Fibroblast of skin of abdomen (primary cell): Measurements from ENCODE around the gene SUGCT.

Source experiments
- DNase-seq: peaks from one replicate; pipeline ENCODE4 v3.0.0-alpha.2; 2013

The SUGCT gene

GRCh38 chr7:40535678-40536077 is 400.9 kb downstream of the SUGCT start:
- DNase-seq, result no peak

- DNase-seq, result peak; percentile 23
Measured at GRCh38 chr7:40536421-40536820, 401.6 kb downstream of the SUGCT start.

- no peak for DNase-seq
Measured at GRCh38 chr7:40538281-40538680, 403.5 kb downstream of the SUGCT start.

GRCh38 chr7:40541336-40541735 is 406.5 kb downstream of the SUGCT start:
- DNase-seq, result peak; percentile 66

GRCh38 chr7:40542982-40543741 is 408.4 kb downstream of the SUGCT start:
- DNase-seq, result peak; percentile 63

GRCh38 chr7:40544221-40544723 is 409.5 kb downstream of the SUGCT start:
- peak; percentile 70 for DNase-seq

- DNase-seq, result peak; percentile 67
Measured at GRCh38 chr7:40544871-40545303, 410.1 kb downstream of the SUGCT start.

- DNase-seq, result no peak
Measured at GRCh38 chr7:40545739-40546138, 410.9 kb downstream of the SUGCT start.

- DNase-seq, result no peak
Measured at GRCh38 chr7:40546616-40547501, 412.1 kb downstream of the SUGCT start.

GRCh38 chr7:40549372-40550039 is 414.7 kb downstream of the SUGCT start:
- DNase-seq, result no peak

GRCh38 chr7:40551685-40552576 is 417.1 kb downstream of the SUGCT start:
- DNase-seq, result peak; percentile 83

- no peak for DNase-seq
Measured at GRCh38 chr7:40560672-40561071, 425.9 kb downstream of the SUGCT start.

- DNase-seq, result no peak
Measured at GRCh38 chr7:40566879-40567278, 432.1 kb downstream of the SUGCT start.

GRCh38 chr7:40569326-40569725 is 434.5 kb downstream of the SUGCT start:
- DNase-seq, result no peak

- peak; percentile 82 for DNase-seq
Measured at GRCh38 chr7:40570223-40570622, 435.4 kb downstream of the SUGCT start.

- peak; percentile 100 for DNase-seq
Measured at GRCh38 chr7:40571796-40572195, 437.0 kb downstream of the SUGCT start.

GRCh38 chr7:40572810-40573465 is 438.1 kb downstream of the SUGCT start:
- DNase-seq, result peak; percentile 85

- peak; percentile 77 for DNase-seq
Measured at GRCh38 chr7:40579401-40579800, 444.6 kb downstream of the SUGCT start.

- no peak for DNase-seq
Measured at GRCh38 chr7:40580776-40581175, 446.0 kb downstream of the SUGCT start.

GRCh38 chr7:40582539-40582938 is 447.7 kb downstream of the SUGCT start:
- no peak for DNase-seq
